Measurements from ENCODE around the gene C16orf74. TPM values are rescaled to one million over a fixed set of nuclear protein-coding genes. Genes with fewer than 3 reads are reported as not detected.

The C16orf74 gene
- total and polyA plus RNA-seq, 2 donors (not counting 1 experiment from before 2014, with no cell fraction given), result 73.0 to 83.3 TPM

- H3K4me3 Mint-ChIP-seq, result no peak overlapping the region
- no peak overlapping the region for H3K27ac Mint-ChIP-seq
- intact Hi-C loops (cut with micrococcal nuclease), result no loop called here
- Histone ChIP-seq H2AFZ (ENCODE audit: insufficient read depth, low read depth, low read length, poor library complexity, severe bottlenecking) (no peak overlapping the region), H3K27ac (ENCODE audit: low read length in 2 of 2) (no peak overlapping the region), H3K36me3 (replicated peaks in 1 of 2; ENCODE audit: control extremely low read depth in 1 of 2, control insufficient read depth in 1 of 2, extremely low read depth in 1 of 2, insufficient read depth in 2 of 2, low read length in 1 of 2) (peaks cover 0 to 64% of the 10 kb centered on the region in 2 experiments), H4K20me1 (ENCODE audit: control insufficient read depth, insufficient read depth, low read length, poor library complexity, severe bottlenecking) (peaks cover 18% of the 10 kb centered on the region), H3K9ac (ENCODE audit: low read length) (no peak overlapping the region), H3K4me2 (replicated peaks; ENCODE audit: low read depth, low read length, poor library complexity, severe bottlenecking) (no peak overlapping the region), H3K9me3 (ENCODE audit: control extremely low read depth in 1 of 3, control insufficient read depth in 2 of 3, insufficient read depth in 1 of 3, low read length in 2 of 3) (no peaks in the 10 kb centered on the region), H3K27me3 (replicated peaks in 1 of 4; ENCODE audit: control extremely low read depth in 1 of 4, control insufficient read depth in 3 of 4, insufficient read depth in 4 of 4, low read length in 3 of 4) (no peaks in the 10 kb centered on the region), H3K79me2 (ENCODE audit: control insufficient read depth, insufficient read depth, low read length) (peaks cover 6% of the 10 kb centered on the region), H3K4me1 (ENCODE audit: control insufficient read depth in 2 of 2, insufficient read depth in 2 of 2, low read length in 2 of 2) (no peaks in the 10 kb centered on the region), H3K4me3 (ENCODE audit: control extremely low read depth in 1 of 5, extremely low read depth in 1 of 5, insufficient read depth in 1 of 5, low read depth in 2 of 5, low read length in 4 of 5) (no peak overlapping the region)
- ChIA-PET CTCF (no interaction called here), POLR2A (no interaction called here)
- H3K4me1 Mint-ChIP-seq, result peaks cover 5% of the 10 kb centered on the region
- WGBS (ENCODE audit: insufficient coverage), result 91% methylated on average over 26 of the region's 26 CpGs
- ATAC-seq (ENCODE audit: low read depth), result no peak
- TF ChIP-seq CTCF (IDR thresholded peaks at IDR 0.05) (no peak), EZH2 (IDR thresholded peaks at IDR 0.05; ENCODE audit: borderline replicate concordance, insufficient read depth, low read depth, low read length, poor library complexity, severe bottlenecking) (no peak)
- H3K9me3 Mint-ChIP-seq (ENCODE audit: insufficient read depth), result no peaks in the 10 kb centered on the region
- no peaks in the 10 kb centered on the region for H3K27me3 Mint-ChIP-seq
- DNase-seq, result no peak
Observed at GRCh38 chr16:85780281-85780680, 29.4 kb upstream of the C16orf74 start.

- H3K27me3 ChIP-seq (replicated peaks in 1 of 4; ENCODE audit: control extremely low read depth in 1 of 4, control insufficient read depth in 3 of 4, insufficient read depth in 4 of 4, low read length in 3 of 4), result no peaks in the 10 kb centered on the region
- no peak overlapping the region for H3K27ac Mint-ChIP-seq
- no peak for TF ChIP-seq CTCF (IDR thresholded peaks at IDR 0.05)
- TF ChIP-seq EZH2 (IDR thresholded peaks at IDR 0.05; ENCODE audit: borderline replicate concordance, insufficient read depth, low read depth, low read length, poor library complexity, severe bottlenecking), result no peak
- H3K4me1 ChIP-seq (ENCODE audit: control insufficient read depth in 2 of 2, insufficient read depth in 2 of 2, low read length in 2 of 2), result no peaks in the 10 kb centered on the region
- H3K27me3 Mint-ChIP-seq, result no peaks in the 10 kb centered on the region
- H3K4me1 Mint-ChIP-seq, result peaks cover 5% of the 10 kb centered on the region
- no peak overlapping the region for H3K27ac ChIP-seq (ENCODE audit: low read length in 2 of 2)
- H3K9me3 ChIP-seq (ENCODE audit: control extremely low read depth in 1 of 3, control insufficient read depth in 2 of 3, insufficient read depth in 1 of 3, low read length in 2 of 3), result no peaks in the 10 kb centered on the region
- no peaks in the 10 kb centered on the region for H3K9me3 Mint-ChIP-seq (ENCODE audit: insufficient read depth)
- H3K4me2 ChIP-seq (replicated peaks; ENCODE audit: low read depth, low read length, poor library complexity, severe bottlenecking), result no peak overlapping the region
- no peak overlapping the region for H3K4me3 ChIP-seq (ENCODE audit: control extremely low read depth in 1 of 5, extremely low read depth in 1 of 5, insufficient read depth in 1 of 5, low read depth in 2 of 5, low read length in 4 of 5)
- WGBS (ENCODE audit: insufficient coverage), result 67% methylated on average over 9 of the region's 12 CpGs
- DNase-seq, result no peak
- H4K20me1 ChIP-seq (ENCODE audit: control insufficient read depth, insufficient read depth, low read length, poor library complexity, severe bottlenecking), result peaks cover 18% of the 10 kb centered on the region
- no peak for ATAC-seq (ENCODE audit: low read depth)
- POLR2A ChIA-PET, result no interaction called here
- H3K79me2 ChIP-seq (ENCODE audit: control insufficient read depth, insufficient read depth, low read length), result peaks cover 6% of the 10 kb centered on the region
- H3K9ac ChIP-seq (ENCODE audit: low read length), result no peak overlapping the region
- intact Hi-C loops (cut with micrococcal nuclease), result no loop called here
- CTCF ChIA-PET, result no interaction called here
- H2AFZ ChIP-seq (ENCODE audit: insufficient read depth, low read depth, low read length, poor library complexity, severe bottlenecking), result no peak overlapping the region
- H3K36me3 ChIP-seq (replicated peaks in 1 of 2; ENCODE audit: control extremely low read depth in 1 of 2, control insufficient read depth in 1 of 2, extremely low read depth in 1 of 2, insufficient read depth in 2 of 2, low read length in 1 of 2), result peaks cover 0 to 61% of the 10 kb centered on the region in 2 experiments
- H3K4me3 Mint-ChIP-seq, result no peak overlapping the region
Observed at GRCh38 chr16:85778873-85779272, 28.0 kb upstream of the C16orf74 start.

Measured in B cell (primary cell).